Mononuclear cell (primary cell): ENCODE data around the gene SLC46A1. TPM values are rescaled to one million over a fixed set of nuclear protein-coding genes. Genes with fewer than 3 reads are reported as not detected.

Source experiments
- H3K27me3 ChIP-seq: 2 replicates; pipeline ENCODE4 v1.6.0; 2011; ENCODE audit warnings: low read length, control low read depth; ENCODE audit not compliant: insufficient read depth
- H3K4me1 ChIP-seq: 2 replicates; pipeline ENCODE4 v1.5.1; 2011; ENCODE audit warnings: mild to moderate bottlenecking, low read length, control low read depth; ENCODE audit not compliant: insufficient read depth
- H3K4me3 ChIP-seq: 2 replicates; pipeline ENCODE4 v1.5.1; 2011; ENCODE audit warnings: mild to moderate bottlenecking, low read length, moderate library complexity
- H3K9me3 ChIP-seq: 2 replicates; pipeline ENCODE4 v1.5.1; 2011; ENCODE audit warnings: low read depth, mild to moderate bottlenecking, control low read depth, low read length
- total RNA-seq: library from RNA; depleted of rRNA; stranded (reverse); fragments of >200 nt; gene quantifications from one replicate; pipeline ENCODE4 v1.2.3, GENCODE V29; 2012

SLC46A1 gene
- total RNA-seq, 1 donor, result 0.42 TPM

DNA sequence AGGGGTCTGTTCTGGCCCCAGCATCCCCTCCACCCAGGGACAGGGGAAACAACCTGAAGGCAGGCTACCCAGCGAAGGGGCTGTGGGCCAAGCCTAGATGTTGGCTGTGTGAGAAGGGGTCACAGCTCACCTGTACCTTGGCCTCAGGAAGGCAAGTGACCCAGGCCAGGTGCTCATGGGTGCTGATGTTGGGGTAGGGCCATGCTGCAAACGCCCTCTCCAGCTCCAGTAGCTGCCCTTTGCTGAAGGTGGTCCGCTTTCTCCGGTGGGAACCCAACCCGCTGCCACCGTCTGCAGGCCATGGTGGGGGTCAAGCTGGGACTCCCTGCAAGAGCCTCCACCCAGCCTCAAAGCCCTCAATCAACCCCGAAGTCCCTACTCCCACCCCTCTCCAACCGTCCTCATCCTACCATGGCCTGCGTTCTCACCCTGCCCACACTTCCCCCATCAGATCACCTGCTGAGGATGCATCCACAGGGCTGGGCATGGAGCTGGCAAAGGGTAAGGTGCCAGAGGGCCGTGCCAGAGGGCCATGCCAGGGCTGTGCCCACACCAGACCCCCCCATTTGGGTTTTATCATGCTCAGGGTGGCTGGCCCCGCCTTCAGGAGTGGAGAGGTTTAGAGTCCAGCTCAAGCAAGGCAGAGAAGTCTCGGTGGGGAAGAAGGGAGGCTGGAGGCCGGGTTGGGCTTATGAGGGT, 41.2 kb downstream of the SLC46A1 start, which contains the start of gene SEBOX:
Gene SEBOX, minus strand, starts transcription at position 535 of the 699 bp plus-strand sequence. Its CDS starts 48 bp downstream, at position 487.
- Histone ChIP-seq H3K27me3 (no peaks in the 10 kb centered on the region), H3K4me3 (no peak within 1 kb of the TSS), H3K9me3 (no peaks in the 10 kb centered on the region), H3K4me1 (no peaks in the 10 kb centered on the region)

- H3K4me1 ChIP-seq, result no peaks in the 10 kb centered on the region
- no peaks in the 10 kb centered on the region for H3K9me3 ChIP-seq
- no peak overlapping the region for H3K4me3 ChIP-seq
- no peaks in the 10 kb centered on the region for H3K27me3 ChIP-seq
Measured at GRCh38 chr17:28363776-28364650, 42.0 kb downstream of the SLC46A1 start.

DNA sequence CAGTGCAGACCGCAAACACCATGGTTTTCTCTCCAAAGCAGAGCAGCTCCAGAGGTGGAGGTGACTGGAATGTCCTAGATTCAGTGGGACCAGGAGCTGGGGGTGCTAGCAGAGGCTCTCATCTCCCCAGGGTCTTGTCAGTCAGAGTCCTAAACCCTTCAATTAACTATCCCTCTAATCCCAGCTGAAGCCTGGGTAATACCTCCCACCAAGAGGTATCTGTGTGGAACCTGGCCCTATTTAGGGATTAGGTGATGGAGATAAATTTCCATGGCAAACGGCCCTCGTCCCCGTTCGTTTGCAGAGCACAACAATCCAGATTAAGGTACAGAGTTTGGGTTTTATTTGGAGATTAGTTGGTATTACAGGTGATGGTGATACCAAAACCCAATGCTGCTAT, 42.8 kb downstream of the SLC46A1 start:
- H3K4me3 ChIP-seq, result no peak overlapping the region
- no peaks in the 10 kb centered on the region for H3K9me3 ChIP-seq
- no peaks in the 10 kb centered on the region for H3K27me3 ChIP-seq
- H3K4me1 ChIP-seq, result peaks cover 6% of the 10 kb centered on the region

DNA sequence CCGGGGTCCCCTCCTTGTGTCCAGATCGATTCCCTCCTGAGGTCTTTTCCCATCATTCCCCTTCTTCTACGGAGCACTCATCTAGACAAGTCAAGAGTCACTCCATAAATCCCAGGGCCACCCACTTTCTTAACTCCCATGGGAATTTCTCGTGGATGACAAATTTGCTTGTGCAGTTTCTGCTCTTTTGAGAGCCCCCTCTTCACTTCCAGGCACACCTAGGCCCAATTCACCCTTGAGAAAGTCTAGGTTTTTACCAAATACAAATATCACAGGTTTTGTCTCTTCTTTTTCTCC, 48.2 kb downstream of the SLC46A1 start:
- Histone ChIP-seq H3K4me3 (peak overlapping the region; percentile 86), H3K27me3 (no peaks in the 10 kb centered on the region), H3K4me1 (peaks cover 21% of the 10 kb centered on the region), H3K9me3 (no peaks in the 10 kb centered on the region)

DNA sequence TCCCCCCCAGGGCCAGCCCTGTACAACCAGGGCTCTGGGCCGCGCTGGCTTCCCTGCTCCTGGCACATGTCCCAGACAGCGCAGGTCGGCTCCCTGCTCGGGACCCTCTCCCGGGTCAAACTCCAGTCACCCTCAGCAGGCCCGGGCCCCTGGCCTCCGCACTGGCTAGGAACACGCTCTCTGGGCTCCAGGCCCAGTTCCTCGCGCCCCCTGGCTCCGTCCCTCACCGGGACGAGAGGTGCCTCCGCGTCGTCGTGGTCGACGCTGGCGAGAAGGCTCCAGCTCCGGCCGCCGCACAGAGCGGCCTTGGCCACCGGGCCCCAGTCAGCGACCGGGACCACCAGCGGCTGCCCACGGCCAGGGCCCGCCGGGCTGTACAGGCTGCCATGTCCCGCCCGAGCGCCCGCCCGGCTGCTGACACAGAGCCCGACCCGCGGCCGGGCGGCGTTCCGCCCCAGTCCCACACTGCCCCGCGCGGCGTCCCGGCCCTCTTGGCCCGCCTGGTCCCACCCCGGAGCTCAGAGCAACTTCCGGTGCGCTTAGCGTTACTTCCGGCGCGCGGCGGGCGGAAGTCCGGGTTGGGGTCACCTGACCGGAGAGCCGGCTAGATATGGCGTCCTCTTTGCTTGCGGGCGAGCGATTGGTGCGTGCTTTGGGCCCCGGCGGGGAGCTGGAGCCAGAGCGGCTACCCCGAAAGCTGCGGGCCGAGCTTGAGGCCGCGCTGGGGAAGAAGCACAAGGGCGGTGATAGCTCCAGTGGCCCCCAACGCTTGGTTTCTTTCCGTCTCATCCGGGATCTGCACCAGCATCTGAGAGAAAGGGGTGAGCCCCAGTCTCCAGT, 48.7 kb downstream of the SLC46A1 start, which contains the start of gene POLDIP2:
Gene POLDIP2, minus strand, starts transcription at position 467 of the 840 bp plus-strand sequence. Its CDS starts 79 bp downstream, at position 388.
- H3K4me3 ChIP-seq, result peak within 1 kb of the TSS; percentile 86
- H3K27me3 ChIP-seq, result no peaks in the 10 kb centered on the region
- H3K9me3 ChIP-seq, result no peaks in the 10 kb centered on the region
- H3K4me1 ChIP-seq, result peaks cover 21% of the 10 kb centered on the region

- no peak overlapping the region for H3K4me3 ChIP-seq
- H3K9me3 ChIP-seq, result no peaks in the 10 kb centered on the region
- H3K4me1 ChIP-seq, result no peaks in the 10 kb centered on the region
- H3K27me3 ChIP-seq, result no peaks in the 10 kb centered on the region
Measured at GRCh38 chr17:28350271-28350670, 55.7 kb downstream of the SLC46A1 start.

DNA sequence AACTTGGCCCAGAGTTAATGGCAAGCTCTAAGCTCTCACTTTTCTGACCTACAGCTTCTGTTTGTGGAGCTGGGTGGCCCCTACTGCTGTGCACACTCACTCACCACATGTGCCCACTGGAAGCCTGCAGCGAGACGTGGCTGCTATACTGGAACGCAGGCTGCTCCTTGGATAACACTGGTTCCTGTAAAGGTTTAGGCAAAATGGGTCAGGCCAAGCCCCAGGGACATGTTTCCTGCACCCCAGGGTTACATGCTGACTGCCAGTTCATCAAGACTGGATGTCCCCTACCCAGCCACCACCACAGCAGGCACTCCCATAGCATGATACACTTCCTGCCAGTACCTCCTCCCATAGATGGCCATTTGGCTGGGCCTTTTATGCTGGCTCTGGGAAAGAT, 57.0 kb downstream of the SLC46A1 start:
- H3K9me3 ChIP-seq, result no peaks in the 10 kb centered on the region
- H3K4me1 ChIP-seq, result no peaks in the 10 kb centered on the region
- H3K27me3 ChIP-seq, result no peaks in the 10 kb centered on the region
- no peak overlapping the region for H3K4me3 ChIP-seq

DNA sequence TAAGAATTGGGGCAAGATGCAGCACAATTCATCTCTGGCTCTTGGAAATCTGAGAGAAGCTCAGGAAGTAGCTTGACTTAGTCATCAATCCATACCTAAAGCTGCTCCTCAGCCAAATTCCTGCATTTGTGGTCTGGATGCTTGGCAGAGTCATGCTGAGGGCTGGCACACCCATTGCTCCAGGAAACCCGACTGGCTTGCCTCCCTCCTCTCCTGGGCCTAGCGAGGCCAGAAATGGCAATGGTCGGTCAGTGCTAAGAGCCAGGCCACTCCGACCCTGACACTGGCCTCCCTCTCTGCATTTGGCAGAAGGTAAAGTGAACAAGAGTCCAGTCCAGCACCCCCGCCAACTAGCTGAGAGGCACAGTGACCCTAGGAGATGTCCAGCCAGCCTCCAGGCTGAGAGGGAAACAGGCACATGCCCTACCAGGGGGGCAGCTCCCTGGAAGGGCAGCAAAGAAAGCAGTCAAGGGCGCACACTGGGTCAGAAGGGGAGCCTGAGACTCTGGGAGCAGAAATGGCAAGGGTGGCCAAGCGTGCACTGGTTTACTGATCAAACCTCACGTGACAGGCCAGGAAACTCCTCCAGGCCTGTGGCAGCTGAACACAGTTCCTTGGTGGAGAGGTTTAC, 58.6 kb downstream of the SLC46A1 start:
- H3K9me3 ChIP-seq, result no peaks in the 10 kb centered on the region
- no peaks in the 10 kb centered on the region for H3K4me1 ChIP-seq
- H3K27me3 ChIP-seq, result no peaks in the 10 kb centered on the region
- no peak overlapping the region for H3K4me3 ChIP-seq

GRCh38 chr17:28346746-28347246, 59.2 kb downstream of the SLC46A1 start:
- no peaks in the 10 kb centered on the region for H3K4me1 ChIP-seq
- no peaks in the 10 kb centered on the region for H3K27me3 ChIP-seq
- no peak overlapping the region for H3K4me3 ChIP-seq
- no peaks in the 10 kb centered on the region for H3K9me3 ChIP-seq

GRCh38 chr17:28346199-28346580, 59.8 kb downstream of the SLC46A1 start:
- Histone ChIP-seq H3K4me1 (no peaks in the 10 kb centered on the region), H3K4me3 (no peak overlapping the region), H3K9me3 (no peaks in the 10 kb centered on the region), H3K27me3 (no peaks in the 10 kb centered on the region)

- Histone ChIP-seq H3K9me3 (no peaks in the 10 kb centered on the region), H3K27me3 (no peaks in the 10 kb centered on the region), H3K4me3 (no peak overlapping the region), H3K4me1 (no peaks in the 10 kb centered on the region)
Measured at GRCh38 chr17:28345419-28346198, 60.4 kb downstream of the SLC46A1 start.
